Measurements from ENCODE around the gene SRSF8.

SRSF8 gene

GRCh38 chr11:95055283-95055897, 11.3 kb upstream of the SRSF8 start:
- POLR2A ChIA-PET: no interaction called here
- CTCF ChIA-PET: interaction anchor here (5.4 kb wide), 1 partner anchor 14 kb away, joined by 56 read pairs; the partner anchor contains the start of gene SRSF8
- TF ChIP-seq CTCF (IDR thresholded peaks at IDR 0.05; ENCODE audit: control extremely low read depth, extremely low read depth, low read depth, missing control alignments): no peak
- DNase-seq (ENCODE audit: extremely low spot score): peak; percentile 35

GRCh38 chr11:95057959-95058358, 8.8 kb upstream of the SRSF8 start:
- ChIA-PET POLR2A (interaction anchor here (1.7 kb wide), 1 partner anchor 9 kb away, joined by 5 read pairs; the partner anchor contains the start of gene SRSF8), CTCF (interaction anchor here (1.1 to 5.4 kb wide), 2 partner anchors 11 to 17 kb away, joined by 3 to 56 read pairs; partner anchors contain the start of gene SRSF8)
- no peak for DNase-seq (ENCODE audit: extremely low spot score)
- no peak for TF ChIP-seq CTCF (IDR thresholded peaks at IDR 0.05; ENCODE audit: control extremely low read depth, extremely low read depth, low read depth, missing control alignments)

GRCh38 chr11:95058621-95059020, 8.1 kb upstream of the SRSF8 start:
- no peak for TF ChIP-seq CTCF (IDR thresholded peaks at IDR 0.05; ENCODE audit: control extremely low read depth, extremely low read depth, low read depth, missing control alignments)
- POLR2A ChIA-PET: interaction anchor here (1.7 kb wide), 1 partner anchor 9 kb away, joined by 5 read pairs; the partner anchor contains the start of gene SRSF8
- no peak for DNase-seq (ENCODE audit: extremely low spot score)
- CTCF ChIA-PET: interaction anchor here (5.4 kb wide), 1 partner anchor 11 kb away, joined by 56 read pairs; the partner anchor contains the start of gene SRSF8

- CTCF ChIA-PET: interaction anchor here (0.8 to 5.4 kb wide), 2 partner anchors 10 to 46 kb away, joined by 3 to 56 read pairs; partner anchors contain the start of gene SRSF8
- POLR2A ChIA-PET: no interaction called here
- TF ChIP-seq CTCF (IDR thresholded peaks at IDR 0.05; ENCODE audit: control extremely low read depth, extremely low read depth, low read depth, missing control alignments): no peak
- no peak for DNase-seq (ENCODE audit: extremely low spot score)
Measured at GRCh38 chr11:95059046-95059445, 7.7 kb upstream of the SRSF8 start.

GRCh38 chr11:95065336-95065735, 1.4 kb upstream of the SRSF8 start:
- TF ChIP-seq CTCF (IDR thresholded peaks at IDR 0.05; ENCODE audit: control extremely low read depth, extremely low read depth, low read depth, missing control alignments): no peak
- ChIA-PET CTCF (interaction anchor here (1.5 to 21.2 kb wide), 3 partner anchors 16 to 86 kb away, joined by 5 to 306 read pairs (median 139); partner anchors contain the start of gene ENDOD1), POLR2A (no interaction called here)
- no peak for DNase-seq (ENCODE audit: extremely low spot score)

- DNase-seq (ENCODE audit: extremely low spot score): peak; percentile 58
- ChIA-PET POLR2A (interaction anchor here (0.5 to 1.8 kb wide), 7 partner anchors 9 to 1357 kb away, joined by 3 to 7 read pairs (median 4); partner anchors contain the start of gene ENDOD1), CTCF (interaction anchor here (0.8 to 21.2 kb wide), 27 partner anchors 10 to 1276 kb away, joined by 3 to 306 read pairs (median 4); partner anchors contain the start of genes CWC15, ENDOD1, KDM4D and KDM4F)
- peak; percentile 47 for TF ChIP-seq CTCF (IDR thresholded peaks at IDR 0.05; ENCODE audit: control extremely low read depth, extremely low read depth, low read depth, missing control alignments)
Measured at GRCh38 chr11:95067039-95067840, 521 bp downstream of the SRSF8 start.

All from GM10248 (cell line).